HG03457 (cell line): ENCODE results near the gene CFAP65.
A peak's percentile ranks its signal among the peaks of the same experiment; 100 is the strongest.

Experiments used
- ATAC-seq: cut with Tn5 transposase; IDR thresholded peaks from one replicate; pipeline ENCODE4 v1.9.1; 2021; ENCODE audit warnings: moderate number of reproducible peaks; ENCODE audit not compliant: unreplicated experiment

The CFAP65 gene

DNA sequence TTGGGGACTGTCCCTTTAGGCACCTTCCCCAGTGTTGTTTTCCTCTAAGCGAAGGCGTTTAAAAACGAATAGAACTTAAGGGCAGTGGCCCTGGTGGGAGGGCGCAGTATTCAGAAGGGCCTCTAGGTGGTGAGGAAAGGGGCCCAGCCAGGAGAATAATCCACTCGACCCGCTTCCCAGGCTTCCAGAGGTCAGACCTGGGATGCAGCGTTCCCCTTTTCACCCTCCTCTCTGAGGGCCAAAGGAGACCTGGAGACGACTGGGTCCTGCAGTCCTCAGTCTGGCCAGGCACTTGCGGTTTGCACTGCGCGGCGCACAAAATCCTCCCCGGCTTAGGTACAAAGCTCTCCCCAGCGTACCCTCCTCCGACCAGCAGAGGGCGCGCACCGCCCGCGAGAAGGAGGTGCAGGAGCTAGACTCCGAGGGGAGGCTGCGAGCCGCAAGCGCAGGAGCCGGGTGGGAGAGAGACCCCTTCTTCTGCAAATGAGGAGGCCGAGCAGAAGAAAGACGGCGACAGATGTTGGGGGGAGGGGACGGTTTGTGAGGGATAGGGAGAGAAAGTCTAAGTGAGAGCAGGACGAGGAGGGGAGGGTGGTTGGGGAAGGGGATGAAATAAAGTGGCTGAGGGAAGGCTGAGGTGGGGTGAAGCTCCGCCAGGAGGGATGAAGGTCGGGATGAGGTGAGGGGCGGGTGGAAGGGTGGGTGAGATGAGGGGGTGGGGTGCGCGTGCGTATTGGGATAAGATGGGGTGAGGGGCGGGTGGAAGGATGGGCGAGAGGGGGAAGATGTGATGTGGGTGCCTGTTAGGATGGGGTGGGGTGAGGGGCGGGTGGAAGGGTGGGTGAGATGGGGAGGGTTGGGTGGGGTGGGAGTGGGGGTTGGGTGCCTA lies 61.2 kb downstream of the CFAP65 start:
- ATAC-seq: peak; percentile 62

- ATAC-seq: no peak
These were observed 66.1 kb downstream of the CFAP65 start for GRCh38 chr2:218975060-218975777.

GRCh38 chr2:218970894-218971293 lies 70.4 kb downstream of the CFAP65 start:
- no peak for ATAC-seq

- ATAC-seq: no peak
These were observed 77.1 kb downstream of the CFAP65 start for GRCh38 chr2:218964041-218964771.

DNA sequence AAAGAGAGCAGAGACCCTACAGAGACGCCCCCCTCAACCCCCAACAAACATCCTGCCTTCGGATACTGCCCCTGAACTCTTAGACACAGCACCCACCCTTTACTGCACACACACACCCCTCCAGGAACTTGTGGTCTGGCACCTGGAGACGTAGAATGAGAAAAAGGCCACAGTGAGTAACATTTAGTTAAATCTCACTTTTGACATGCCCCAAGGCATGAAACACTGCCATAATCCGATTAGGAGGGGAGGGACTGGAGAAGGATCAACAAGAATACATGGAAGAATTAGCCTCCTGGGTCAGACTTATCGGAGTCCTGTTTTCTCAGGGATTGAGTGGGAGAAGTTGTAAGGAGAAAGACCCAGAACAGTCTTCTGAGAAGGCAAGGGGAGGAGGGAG lies 77.7 kb downstream of the CFAP65 start:
- no peak for ATAC-seq

DNA sequence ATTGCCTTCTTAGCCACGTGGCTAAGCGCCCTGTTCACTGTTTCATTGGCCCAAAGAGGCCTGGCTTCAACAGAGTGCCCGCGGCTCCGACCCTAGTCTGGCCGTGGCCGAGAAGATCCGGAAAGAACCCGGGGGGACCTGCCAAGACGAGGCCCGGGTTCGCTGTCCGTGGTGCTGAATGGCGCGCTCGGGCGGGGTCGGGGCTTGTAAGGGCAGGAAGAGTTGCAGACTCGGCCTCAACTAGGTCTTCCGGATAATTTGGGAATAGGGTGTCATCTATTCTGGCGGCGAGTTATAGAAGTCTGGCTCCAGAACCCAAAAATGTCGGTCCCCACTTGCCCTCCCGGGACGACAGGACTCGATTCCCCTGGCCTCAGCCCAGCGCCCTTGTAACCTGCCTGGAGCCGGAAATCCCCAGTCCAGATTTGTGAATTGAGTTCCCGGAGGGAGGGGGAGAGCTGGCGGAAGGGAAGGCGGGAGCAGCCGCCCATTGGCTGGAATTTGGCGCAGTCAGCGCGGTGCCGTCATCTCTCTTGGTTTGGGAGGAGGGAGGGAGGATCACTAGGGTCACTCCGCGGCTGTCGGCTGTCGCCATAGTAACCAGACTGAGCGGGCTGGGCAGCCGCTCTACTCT lies 78.3 kb downstream of the CFAP65 start:
- no peak for ATAC-seq

- no peak for ATAC-seq
These were observed 79.4 kb downstream of the CFAP65 start for GRCh38 chr2:218961651-218962570.

DNA sequence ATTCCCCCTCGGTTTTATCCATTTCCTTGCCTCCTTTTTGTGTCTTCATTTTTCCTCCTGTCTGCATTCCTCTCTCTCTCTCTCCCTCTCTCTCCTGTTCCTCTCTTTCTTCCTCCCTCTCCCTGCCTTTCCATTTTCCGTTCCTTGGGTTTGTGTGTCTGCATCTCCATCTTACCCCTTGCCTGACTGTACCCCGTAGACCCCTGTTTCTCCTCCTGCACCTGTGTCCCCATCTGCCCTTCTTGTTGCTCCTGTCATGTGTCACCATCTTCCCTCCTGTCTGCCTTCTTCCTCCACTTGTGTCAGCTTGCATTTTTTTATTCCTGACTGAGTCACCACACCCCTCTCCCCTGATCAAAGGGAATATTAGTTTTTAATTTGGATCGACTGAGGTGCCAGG lies 80.1 kb downstream of the CFAP65 start:
- ATAC-seq: no peak

DNA sequence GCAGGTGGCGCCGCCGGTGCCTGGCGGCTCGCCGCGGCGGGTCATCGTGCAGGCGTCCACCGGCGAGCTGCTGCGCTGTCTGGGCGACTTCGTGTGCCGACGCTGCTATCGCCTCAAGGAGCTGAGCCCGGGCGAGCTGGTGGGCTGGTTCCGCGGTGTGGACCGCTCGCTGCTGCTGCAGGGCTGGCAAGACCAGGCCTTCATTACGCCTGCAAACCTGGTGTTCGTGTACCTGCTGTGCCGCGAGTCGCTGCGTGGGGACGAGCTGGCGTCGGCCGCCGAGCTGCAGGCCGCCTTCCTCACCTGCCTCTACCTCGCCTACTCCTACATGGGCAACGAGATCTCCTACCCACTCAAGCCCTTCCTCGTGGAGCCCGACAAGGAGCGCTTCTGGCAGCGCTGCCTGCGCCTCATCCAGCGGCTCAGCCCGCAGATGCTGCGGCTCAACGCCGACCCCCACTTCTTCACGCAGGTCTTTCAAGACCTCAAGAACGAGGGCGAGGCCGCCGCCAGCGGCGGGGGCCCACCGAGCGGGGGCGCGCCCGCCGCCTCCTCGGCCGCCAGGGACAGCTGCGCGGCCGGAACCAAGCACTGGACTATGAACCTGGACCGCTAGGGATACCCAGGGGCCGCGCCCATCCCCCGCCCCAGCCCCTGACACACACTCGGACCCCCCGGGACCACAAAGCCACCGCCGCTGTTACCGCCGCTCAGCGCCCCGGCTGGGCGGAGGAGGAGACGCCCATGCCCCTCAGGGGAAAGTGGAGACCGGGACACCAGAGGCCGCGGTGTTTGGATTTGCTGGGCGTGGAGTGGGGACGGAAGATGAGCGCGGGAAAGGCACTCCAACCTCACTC lies 80.8 kb downstream of the CFAP65 start:
- ATAC-seq: no peak

DNA sequence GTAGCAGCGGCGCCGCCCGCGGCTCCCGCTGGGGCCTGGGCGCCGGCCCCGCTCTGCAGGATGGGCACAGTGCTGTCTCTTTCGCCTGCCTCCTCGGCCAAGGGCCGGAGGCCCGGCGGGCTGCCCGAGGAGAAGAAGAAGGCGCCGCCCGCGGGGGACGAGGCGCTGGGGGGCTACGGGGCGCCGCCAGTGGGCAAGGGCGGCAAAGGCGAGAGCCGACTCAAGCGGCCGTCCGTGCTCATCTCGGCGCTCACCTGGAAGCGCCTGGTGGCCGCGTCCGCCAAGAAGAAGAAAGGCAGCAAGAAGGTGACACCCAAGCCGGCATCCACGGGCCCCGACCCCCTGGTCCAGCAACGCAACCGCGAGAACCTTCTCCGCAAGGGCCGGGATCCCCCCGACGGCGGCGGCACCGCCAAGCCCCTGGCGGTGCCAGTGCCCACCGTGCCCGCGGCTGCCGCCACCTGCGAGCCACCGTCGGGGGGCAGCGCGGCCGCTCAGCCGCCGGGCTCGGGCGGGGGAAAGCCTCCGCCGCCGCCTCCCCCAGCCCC lies 81.5 kb downstream of the CFAP65 start:
- no peak for ATAC-seq

DNA sequence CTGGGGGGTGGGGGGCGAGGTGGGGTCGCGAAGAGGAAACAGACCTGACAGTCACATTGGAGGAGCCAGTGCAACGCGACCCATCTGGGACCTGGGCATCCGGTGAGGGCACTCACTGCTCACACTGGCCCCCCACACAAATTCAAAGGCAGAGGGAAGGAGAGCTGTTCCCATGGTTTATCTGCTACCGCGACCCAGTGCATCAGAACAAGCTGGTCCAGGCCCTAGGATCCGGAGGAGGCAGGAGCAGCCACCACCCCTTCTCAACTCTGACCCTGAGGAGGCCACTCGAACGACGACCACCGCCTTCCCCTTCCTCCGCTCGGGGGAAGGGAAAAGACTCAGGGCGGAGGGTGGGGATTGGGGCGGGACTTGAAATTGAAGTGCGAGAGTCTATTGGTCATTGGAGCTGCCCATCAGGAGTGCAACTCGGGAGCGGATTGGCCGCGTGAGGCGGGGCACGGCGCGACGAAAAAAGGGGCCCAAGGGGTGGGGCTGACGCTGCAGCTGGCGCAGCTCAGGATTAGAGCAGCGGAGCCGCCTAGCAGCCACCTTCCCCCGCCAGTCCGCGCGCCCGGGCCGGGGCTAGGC lies 82.1 kb downstream of the CFAP65 start, which contains the start of gene CDK5R2:
TSS of gene CDK5R2 (plus strand) at position 526 of the 591 bp plus-strand sequence. CDS start 155 bp downstream, outside the sequence.
- ATAC-seq: peak; percentile 91

DNA sequence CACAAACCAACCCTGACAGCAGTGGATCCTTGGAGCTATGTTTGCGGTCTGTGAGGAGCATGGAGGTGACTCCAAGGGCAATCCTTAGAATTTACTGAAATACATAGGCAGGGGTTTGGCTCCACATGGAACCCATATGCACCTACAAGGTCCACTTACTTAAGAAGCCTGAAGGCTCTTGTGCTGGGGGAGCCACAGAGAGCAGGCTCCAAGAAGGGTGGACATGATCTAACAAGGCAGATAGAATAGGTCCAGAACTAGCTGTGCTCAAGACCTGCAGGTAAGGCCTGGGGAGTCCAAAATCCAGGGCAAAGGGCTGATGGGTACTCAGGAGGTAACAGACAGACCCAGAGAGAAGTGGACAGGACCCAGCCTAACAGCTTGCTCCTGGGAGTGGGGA lies 83.0 kb downstream of the CFAP65 start:
- no peak for ATAC-seq

DNA sequence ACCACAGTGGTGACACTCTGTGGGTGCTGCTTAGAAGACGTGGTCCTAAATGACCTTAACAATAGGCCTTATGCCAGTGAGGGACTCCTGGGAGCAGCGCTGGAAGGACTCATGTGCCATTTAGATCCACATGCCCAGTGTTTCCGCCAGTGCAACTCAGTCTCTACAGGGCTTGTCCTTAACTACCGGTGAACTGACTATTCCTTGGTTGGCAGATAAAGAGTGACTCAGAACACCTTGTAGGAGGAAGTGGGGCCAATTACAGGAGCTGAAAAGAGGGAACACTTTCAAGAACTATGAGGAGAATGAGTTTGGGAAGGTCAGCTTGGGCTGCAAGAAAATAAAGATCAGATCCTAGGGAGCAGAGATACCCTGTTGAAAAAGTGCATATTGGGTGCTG lies 83.6 kb downstream of the CFAP65 start:
- ATAC-seq: no peak

- ATAC-seq: no peak
These were observed 85.3 kb downstream of the CFAP65 start for GRCh38 chr2:218956039-218956438.

DNA sequence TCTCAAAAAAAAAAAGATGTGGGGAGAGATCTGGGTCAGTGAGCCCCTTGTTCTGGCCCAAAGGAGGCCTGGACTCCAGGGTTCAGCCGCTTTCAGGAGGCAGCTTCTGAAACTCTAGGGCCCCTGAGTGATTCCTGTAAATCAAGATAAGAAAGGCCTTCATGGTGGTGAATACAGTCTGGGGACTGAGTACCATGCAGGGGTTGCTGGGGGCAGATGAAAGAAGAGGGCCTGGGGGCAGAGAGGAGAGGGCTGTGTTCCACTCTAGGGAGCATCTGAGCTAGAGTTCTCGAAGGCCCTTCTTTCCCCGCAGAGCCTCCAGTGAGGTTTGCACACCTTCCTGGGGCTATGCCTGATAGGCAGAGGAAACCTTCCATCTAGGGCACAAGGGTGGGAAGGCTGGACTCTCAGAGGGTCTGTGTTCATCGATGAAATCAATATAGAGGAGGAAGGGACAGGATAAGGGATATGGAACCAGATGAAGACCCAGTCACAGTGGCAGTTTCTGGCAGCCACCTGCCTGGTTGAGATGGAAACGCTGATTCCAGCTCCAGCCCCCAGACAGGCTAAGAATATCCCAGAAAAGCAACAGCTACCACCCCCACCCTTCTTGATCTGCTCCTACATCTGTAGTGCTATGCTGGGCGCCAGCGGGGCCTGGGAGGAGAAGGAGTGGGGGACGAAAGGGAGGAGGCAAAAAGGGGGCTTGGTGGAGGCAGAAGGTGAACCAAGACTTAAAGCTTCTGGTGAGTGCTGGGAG lies 86.6 kb downstream of the CFAP65 start:
- ATAC-seq: no peak

DNA sequence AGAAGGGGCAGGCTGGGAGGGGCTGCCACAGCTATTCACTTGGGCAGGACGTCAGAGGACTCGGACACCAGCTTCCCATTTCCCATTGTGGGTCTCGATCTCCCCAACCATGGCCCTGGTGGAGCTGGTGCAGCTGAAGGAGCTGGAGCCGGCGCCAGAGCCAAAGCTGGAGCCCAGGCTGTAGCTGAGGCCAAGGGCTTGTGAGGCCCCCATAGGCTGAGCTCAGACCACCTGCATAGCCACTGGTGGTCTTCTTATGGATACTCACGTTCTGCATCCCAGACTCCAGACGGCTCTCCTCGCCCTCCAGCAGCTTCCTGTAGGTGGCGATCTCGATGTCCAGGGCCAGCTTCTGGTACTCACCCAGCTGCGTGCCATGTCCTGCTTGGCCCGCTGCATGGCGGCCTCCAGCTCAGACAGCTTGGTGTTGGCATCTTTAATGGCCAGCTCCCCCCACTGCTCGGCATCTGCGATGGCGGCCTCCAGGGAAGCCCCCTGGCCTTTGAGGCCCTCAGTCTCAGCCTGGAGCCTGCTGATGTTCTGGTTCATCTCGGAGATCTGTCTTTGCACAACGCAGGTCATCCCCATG lies 87.9 kb downstream of the CFAP65 start:
- no peak for ATAC-seq
